DOHH2 (cell line): Measurements from ENCODE around the gene ABHD14A.

Experiments
- CTCF ChIP-seq: fragments of 200-600 bp; sonication (generic); IDR thresholded peaks from one replicate; pipeline ENCODE4 v1.5.1; 2014; ENCODE audit warnings: antibody characterized with exemption, mild to moderate bottlenecking, low read depth, low read length; ENCODE audit not compliant: poor library complexity, severe bottlenecking
- EZH2phosphoT487 ChIP-seq: fragments of 200-600 bp; sonication (generic); IDR thresholded peaks from 2 replicates; pipeline ENCODE4 v1.6.1; 2017; ENCODE audit warnings: borderline replicate concordance, mild to moderate bottlenecking, antibody characterized with exemption, low read length, moderate library complexity, mixed read lengths

- TF ChIP-seq CTCF (no peak), EZH2phosphoT487 (no peak)
Measured at GRCh38 chr3:51971350-51971749, 3.5 kb upstream of the ABHD14A start.
